ENCODE measurements around the gene H19.

The H19 gene

GRCh38 chr11:1946812-1947484 is 50.7 kb downstream of the H19 start, which contains the start of gene MRPL23:
TSS of gene MRPL23 (plus strand) at chr11:1947332. CDS start at chr11:1947363, 31 bp downstream.
- DNase-seq (ENCODE audit: low read depth): no peak
